NCI-H69 (cell line): ENCODE results near the gene CAMK2N1.
"Not testable (repeated sequence)": the region's sequence is repeated elsewhere in the genome, so short reads cannot be mapped to it uniquely, and the experiment has no call there.

Experiments
- DNase-seq: peaks from one replicate; lab custom pipeline; 2025; lab: John Stamatoyannopoulos, UW

The CAMK2N1 gene

DNA sequence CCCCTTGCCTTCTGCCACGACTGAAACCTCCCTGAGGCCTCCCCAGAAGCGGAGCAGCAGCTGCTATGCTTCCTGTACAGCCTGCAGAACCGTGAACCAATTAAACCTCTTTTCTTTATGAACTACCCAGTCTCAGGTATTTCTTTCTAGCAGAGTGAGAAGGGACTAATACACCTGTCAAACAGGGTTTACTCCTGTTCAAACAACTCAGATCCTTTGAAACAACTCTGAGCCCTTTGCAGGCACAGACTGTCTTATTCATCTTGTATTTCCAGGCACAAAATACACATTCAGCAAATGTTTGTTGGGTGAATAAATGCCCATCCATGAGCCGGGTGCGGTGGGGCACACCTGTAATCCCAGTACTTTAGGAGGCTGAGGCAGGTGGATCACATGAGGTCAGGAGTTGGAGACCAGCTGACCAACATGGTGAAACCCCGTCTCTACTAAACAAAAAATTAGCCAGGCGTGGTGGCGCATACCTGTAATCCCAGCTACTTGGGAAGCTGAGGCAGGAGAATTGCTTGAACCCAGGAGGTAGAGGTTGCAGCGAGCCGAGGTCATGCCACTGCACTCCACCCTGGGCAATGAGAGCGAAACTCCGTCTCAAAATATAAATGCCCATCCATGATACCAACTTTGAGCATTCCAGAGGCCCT lies 10.8 kb upstream of the CAMK2N1 start:
- DNase-seq = not testable (repeated sequence)

DNA sequence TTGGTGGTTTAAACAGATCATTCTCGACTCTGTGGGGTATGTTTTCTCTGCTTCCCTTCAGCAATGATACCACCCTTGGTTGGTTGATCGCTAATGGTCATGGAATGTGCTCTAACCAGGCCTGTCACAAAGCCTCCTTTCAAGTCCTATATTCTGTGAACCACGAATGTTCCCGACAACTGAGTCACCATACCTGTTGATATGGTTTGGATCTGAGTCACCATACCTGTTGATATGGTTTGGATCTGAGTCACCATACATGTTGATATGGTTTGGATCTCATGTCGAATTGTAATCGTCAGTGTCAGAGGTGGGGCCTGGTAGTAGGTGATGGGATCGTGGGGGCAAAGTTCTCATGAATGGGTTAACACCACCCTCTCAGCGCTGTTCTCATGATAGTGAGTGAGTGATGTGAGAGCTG lies 10.2 kb upstream of the CAMK2N1 start:
- DNase-seq = no peak

DNA sequence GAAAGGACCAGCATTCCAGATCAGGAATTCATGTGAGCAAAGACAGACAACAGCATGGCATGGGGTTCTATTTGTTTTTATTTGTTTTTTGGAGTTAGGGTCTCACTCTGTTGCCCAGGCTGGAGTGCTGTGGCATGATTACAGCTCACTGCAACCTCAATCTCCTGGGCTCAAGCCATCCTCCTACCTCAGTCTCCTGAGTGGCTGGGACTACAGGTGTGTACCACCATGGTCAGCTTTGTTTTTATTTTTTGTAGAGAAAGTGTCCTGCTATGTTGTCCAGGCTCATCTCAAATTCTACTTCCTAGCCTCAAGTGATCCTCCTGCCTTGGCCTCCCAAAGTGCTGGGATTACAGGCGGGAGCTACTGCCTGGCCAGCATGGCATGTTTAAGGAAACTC lies 9.7 kb upstream of the CAMK2N1 start:
- DNase-seq = no peak

DNA sequence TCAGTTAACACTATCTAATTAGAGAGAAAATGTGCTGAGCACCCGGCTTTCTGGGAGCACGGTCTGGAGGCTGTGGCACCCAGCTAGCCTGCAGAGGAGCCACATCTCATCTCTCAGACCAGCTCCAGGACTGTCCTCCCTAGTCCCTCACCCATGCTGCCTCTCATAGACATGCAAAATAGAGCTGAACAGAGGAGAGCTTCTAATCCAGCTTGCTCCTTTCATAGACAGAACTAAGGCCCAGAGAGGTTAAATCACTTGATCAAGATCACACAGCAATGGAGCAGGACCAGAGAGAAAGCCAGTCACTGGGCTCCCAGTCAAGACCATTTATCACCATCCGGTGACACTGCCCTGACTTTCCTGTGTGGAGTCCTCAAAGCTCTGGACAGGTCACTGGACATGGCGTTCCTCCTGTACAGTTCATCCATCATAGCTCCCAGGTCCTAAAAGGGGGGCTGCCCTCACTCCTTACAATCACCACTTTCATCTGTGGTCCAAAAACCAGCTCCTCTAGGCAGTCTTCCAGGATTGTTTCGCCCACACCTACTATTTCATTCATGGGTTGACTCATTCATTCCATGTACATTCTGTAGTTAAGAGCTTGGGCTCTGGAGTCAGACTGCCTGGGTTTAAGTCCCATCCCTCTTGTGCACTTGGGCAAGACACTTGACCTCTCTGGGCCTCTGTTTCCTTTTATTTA lies 8.8 kb upstream of the CAMK2N1 start:
- no peak for DNase-seq

DNA sequence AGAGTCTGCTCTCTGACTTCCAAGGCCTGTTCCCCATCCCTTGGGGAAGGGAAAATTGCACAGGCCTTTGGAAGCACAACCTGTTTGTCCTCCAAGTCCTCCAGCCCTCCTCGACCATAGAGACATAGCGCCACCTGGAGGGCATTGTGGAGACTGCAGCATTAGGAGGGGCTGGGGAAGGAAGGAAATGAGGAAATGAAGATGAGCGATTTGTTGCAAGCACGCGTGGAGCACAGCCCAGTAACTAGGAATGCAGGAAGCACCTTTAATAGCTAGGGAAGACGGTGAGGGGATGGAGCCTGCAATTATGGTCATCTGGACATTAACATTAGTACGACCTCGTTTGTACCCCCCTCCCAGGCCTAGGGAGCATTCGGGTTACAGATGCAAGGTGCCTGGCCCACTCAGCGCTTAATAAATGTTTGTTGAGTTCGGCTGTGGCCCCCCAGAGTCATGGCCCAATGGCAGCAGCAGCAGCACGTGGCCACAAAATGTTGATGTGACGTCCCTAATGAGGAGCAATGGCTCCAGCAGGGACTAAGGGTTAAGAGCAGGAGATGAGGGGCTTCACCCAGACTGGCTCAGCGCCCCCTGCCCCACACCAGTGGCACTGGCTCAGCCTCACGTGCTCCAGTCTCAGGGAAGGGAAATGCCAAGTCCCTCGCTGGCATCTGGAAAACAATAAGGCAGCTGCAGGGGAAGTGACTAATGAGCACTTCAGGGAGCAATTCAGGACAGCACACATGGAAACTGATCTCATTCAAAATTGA lies 8.0 kb upstream of the CAMK2N1 start:
- peak; percentile 79 for DNase-seq

DNA sequence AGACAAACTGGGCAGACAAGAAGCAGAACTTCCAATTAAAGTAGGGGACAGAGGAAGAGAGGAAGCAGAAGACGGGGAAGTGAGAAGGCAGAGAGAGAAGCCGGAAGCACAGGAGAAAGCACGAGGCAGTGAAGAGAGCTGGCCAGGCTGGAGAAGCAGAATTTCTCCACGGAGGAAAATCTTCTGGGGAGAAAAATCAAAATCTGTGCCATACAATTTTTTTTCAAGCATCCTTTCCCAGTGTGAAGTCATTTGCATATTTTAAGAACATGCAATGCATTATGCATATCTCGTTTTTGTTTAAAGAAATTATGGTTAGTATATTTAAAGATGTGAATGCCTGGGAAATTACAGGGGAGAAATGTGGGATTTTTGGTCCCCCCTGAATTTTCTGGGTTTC lies 7.3 kb upstream of the CAMK2N1 start:
- no peak for DNase-seq

DNA sequence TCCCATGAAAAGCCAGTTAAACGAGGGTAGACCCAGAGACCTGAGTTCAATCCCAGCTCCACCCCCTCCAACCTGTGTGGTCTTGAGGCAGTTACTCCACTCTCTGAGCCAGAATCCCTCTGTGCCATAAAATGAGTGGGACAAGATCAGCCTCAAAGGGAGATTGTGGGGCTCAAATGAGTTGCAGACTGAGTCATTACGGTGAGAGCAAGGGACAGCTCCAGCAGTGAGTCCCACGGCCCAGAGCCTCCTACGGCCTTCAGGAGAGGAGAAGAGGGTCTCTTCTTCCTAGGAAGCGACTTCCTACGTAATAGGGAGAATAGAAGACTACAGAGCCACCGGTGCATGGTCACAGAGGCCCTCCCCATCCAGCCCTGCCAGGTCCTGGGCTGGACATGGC lies 6.7 kb upstream of the CAMK2N1 start:
- DNase-seq = no peak

DNA sequence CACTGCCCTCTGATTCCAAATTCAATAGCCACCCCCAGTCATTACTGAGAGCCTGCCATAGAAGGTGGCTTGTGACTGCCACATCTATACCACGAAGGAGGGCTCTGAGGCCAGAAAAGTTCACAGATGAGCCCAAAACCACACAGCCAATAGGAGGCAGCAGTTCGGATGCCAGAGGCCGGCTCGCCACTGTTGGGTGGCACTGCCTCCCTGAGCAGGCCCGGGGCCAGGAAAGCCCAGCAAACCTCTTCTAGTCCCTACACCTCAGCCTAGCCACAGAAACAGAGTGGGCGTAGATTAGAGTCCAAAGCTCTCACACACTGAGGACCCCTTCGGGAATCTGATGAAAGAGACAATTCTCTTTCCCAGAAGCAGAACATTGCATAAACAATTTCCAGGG lies 5.9 kb upstream of the CAMK2N1 start:
- DNase-seq = no peak

DNA sequence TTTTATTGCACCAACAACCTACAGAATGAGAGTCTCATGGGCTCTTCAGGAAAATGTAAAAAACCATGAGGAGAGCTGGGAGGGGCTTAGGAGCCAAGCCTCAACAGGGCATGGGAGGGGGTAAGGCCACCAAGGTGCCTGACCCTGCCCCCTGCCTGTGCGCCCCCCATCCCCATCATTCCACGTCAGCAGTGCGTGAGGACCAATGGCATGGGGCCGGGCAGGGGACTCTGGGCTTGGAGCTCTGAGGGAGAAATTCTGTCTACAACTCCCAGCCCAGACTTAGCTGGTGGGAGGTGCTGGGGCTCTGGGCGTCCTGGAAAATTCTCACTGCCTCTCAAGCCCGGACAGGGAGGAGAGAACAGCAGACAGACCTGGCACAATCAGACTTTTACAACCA lies 5.2 kb upstream of the CAMK2N1 start:
- DNase-seq = no peak

DNA sequence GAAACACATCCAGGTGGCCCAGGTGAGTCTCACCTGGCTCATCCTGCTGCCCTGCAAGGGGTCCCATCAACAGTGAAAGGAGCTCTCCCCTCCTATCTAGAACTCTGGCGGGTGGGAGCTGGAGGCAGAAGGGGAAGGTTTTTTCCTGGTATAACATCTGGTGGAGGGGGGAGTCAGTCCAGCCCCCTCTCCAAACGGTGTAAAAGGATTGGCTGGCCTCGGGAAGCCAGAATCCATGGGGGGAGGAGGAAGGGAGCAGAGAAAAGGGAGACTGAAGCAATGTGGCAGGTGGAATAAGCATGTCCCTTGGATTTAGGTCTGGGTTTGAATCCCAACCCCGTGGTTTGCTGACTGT lies 1.2 kb upstream of the CAMK2N1 start:
- no peak for DNase-seq

DNA sequence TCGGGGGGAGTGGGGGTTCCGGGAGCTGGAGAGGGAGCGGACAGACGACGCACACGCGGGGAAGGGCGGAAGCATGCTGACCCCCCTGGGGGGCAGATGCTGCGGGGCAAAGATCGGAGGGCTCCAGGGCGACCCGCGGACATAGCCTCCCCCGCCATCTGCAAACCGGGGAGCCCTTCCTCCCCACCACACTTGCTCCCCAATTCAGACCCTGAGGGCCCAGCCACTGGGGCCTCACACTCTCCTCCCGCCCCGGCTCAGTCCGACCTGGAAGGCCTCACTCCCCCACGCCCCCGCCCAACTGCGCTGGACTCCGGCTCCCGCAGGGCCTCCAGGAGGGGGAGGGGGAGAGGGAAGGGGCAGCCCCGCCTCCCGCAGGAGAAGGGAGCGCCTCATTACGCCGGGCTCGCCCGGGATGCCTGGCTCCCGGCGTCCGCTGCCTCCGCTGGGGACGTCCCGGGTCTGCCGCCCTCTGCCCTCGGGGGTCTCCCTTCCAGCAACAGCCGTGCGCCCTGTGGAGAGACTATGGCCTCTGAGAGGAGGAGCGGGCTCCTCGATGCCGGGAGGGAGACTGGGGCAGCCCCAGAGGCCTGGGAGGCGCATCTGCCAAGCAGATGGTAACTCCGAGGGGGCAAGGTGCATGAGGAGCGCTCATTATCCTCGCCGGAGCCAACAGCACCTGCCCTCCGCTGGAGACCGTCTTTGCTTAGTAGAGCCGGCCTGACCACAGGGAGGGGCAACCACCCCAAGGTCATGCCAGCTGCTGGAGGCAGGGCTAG lies 636 bp upstream of the CAMK2N1 start:
- peak; percentile 94 for DNase-seq

DNA sequence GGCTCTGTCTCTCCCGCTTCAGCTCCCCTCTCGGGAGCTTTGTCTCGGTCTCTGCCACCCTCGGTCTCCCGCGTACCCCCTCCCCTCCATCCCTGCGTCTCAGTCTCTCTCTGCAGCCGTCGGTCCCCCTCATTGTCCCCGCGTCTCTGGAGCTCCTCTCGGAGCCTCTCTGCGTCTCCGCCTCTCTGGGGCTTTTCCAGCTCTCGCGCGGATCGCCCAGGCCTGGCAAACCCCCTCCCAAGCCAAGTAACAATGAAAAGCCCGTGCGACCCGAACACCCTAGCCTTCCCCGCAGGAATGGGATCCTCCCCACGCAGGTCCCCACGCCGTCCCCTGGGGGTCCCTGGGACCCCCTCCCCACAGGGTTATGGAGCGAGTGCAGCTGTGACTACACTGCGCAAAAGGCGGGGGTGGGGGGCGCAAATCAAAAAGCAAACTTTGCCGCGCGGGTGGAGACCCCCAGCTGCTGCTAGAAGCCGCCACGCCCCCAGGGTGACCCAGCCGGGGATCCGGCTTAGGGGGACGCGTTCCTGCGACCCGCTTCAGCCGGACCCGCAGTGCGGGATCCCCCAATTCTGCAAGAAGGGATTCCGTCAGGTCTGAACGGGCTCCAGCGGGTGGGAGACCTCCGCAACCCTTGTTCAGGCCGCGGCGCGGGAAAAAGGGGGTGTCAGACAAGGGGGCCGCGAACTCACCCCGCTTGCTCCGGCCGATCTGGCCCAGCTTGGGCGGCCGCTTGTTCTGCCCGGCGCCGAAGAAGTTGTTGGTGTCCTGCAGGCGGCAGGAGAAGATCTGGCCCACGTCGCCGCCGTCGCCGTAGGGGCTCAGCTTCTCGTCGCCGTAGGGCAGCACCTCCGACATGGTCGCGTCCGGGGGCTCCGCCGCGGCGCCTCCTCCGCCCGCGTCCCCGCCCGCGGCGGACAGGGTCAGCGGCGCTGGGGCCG lies 1.2 kb downstream of the CAMK2N1 start:
- peak; percentile 53 for DNase-seq

DNA sequence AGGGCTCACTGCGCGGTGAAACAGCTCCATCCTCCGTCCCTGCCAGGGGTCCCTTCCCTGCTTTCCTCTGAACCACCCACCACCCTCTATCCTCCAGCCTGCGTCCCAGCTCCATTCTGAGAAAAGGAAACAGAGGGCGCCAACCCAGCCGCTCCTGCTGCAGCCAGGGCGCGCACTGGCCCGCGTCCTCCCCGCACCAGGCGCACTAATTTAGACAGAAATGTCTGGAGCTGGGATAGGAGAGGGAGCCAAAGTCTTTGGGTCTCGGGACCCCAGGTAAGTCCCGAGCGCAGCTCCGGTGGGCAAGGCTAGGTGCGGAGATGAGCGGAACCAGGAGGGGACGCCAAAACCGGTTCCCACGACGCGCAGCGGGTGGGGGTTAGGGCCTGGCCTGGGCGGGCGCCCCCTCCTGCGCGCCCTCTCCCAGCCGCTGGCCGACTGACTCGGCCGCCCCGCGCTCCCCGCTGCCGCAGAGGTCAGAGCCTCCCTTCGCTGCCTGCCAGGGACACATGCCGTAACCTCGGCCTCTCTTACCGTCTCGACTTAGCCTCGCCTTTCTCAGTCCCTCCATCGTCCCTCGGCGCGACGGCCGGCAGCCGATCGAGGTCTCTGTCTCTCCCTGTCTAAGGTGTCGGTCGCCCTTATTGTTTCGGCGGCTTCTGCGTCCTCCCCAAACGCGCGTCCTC lies 2.0 kb downstream of the CAMK2N1 start:
- peak; percentile 53 for DNase-seq

DNA sequence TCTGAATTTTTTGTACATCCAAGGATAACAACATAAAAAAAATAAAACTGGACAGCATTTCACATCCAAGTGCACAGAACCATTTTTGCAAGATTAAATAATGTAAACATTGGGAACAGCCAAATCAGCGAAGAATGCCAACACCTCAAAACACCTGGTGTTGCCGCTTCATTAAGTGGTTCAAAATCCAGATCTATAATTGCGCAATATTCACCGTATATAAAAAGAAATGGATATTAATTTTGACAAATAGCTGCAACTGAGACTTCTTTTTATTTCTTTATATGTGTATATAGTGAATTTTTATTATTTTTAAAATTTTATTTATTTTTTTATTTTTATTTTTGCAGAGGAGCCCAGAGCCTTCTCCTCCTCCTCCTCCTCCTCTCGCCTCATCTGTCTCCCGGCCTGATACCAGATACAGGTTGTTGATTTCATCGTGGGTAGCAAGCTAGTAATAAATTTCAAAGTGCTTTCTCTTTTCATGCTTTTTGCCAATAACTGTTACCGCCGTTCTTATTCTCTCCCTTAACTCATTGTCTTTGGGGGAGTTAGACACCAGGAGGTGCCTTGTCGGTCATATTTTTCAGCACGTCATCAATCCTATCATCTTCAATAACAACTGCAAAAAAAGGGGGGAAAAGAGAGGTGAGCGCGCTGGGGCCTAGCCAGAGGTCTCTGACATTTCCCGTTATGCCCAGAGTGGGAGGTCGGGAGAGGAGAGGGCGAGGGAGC lies 2.7 kb downstream of the CAMK2N1 start:
- no peak for DNase-seq

DNA sequence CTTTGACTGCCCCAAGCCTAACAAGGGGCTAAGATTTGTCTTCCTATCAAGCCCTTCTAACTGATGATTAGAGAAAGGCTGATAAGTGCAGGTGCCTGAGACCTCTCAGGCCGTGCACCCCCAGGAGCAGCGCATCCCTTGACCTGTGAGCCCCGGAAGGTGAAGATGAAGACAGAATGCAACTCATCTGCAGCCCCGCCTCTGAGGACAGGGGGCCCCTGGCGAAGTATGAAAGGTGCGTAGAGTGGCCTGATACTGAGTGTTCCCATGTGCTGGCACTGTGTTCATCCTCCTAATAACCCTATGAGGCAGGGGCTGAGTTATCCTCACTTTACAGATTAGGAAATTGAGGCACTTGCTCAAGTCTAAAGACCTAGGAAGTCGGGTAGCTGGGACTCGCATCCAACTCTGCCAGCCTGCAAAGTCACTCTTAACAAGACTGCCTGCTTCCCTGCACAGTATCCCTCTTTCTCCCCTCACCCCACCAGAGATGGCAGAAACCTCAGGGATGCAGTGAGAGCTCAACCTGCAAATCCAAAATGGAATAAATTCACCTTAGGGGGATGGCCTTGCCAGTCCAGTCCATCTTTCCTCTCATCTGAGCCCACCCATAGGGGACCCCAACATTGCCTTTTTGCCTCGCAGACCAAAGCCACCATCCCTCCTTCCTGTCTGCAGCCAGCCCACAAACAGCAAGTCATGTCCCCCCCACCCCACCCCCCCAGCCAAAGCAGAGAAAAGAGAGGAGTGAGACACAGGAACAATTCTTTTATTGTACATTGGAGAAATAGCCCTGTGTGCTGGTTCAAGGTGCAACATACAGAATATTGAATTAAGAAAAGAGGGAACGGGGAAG lies 4.1 kb downstream of the CAMK2N1 start:
- no peak for DNase-seq

DNA sequence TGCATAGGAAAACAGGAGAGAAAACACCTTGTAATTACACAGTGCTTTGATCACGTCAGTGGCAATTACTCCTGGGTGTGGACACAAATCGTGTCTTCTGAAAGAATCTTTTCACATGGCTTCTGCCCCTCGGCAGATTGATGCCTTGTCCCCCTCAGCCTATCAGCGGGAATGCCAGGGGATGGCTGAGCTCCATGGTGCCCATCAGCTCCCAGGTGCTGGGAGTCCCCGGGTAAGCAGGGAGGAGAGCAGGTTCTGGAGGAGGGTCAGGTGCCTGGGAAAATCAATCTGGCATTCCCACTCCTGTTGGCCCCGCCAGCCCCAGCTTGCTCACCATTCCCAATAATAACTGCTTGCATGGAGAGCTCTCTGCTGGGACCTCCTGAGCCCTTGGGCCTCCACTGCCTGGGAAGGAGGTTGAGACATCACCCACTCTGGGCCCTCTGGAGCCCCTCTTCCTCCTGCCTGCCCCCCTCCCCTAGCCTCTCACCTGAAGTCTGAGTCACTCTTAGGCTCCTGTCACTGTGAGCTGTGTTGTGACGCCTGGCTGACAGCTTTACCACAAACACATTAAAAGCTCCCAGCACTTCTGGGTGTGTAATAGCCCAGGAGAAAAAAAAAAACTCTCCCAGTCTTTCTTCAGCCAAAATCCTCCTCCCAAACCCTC lies 4.9 kb downstream of the CAMK2N1 start:
- DNase-seq = peak; percentile 90

DNA sequence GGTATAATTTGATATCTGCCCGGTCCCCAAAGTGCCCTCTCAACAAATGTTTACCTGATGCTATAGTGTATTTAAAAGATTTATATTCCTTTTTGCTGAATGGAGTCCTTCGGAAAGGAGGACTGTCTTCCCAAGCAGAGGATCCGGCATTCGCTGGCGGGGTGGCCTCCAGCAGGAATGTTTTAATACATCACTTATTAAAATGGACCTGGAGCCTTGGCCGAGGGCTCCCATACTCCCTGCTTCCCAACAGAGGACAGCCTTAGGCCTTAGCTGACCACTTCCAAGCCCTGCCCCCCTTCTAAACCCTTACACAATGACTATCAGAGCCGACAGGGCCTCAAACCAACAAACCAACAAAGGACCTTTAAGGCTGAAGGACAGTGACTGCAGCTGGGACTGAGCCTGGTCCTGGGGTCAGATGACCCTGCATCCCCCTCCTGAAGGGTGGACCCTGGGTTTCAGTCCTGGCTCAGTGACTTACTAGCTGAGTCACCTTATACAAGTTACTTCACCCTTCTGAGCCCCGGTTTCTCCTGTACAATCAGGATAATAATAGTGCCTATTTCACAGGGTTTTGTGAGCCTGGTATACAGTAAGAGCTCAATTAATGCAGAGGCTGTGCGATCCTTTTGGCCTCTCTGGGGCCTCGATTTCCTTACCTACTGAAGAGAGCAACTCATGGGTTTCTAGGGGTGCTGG lies 5.6 kb downstream of the CAMK2N1 start:
- DNase-seq = no peak

DNA sequence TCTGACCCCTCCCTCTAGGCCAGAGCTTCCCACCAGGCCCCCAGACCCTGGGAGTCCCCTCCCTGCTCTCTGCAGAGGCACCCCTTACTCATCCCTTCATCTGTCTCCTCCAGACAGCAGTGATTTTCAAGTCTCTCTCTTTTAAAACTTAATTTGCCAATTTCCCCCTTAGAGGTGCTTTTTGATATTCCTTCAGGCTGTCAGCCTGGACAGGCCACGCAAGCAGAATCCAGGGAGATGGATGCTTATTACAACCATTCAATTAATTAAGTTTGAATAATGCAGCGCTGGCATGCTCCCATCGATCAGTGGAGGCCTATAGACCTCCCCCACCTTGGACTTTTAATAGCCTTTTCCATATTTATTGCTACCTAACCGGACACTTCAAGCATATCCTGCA lies 6.2 kb downstream of the CAMK2N1 start:
- no peak for DNase-seq
